ENCODE measurements around the gene CD163.

Gene CD163

DNA sequence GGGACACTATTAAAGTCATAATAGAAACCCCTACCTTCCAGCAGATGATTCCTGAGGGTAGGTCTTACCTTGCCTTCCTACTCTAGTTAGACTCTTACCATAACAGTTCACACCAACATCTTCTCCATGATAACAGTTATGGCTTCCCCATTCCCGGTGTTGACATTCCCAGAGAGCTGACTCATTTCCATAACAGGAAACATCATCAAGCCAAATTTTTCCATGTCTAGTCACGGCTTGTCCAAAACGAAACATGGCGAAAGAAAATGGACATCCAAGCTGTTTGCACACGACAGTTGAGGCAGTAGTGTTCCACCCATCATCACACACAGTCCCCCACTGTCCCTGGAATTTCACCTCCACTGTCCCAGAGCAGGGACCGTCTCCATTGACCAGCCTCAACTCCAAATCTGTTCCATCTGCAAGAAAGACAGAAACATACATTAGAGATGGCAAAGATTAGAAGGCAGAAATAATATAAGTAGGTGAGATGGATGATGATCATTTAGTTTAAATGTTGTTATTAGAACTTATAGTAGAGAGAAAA lies 70.2 kb downstream of the CD163 start:
- H3K9me3 Mint-ChIP-seq = no peaks in the 10 kb centered on the region
- no peak overlapping the region for H3K4me3 Mint-ChIP-seq
- H3K36me3 Mint-ChIP-seq = no peaks in the 10 kb centered on the region
- H3K4me1 Mint-ChIP-seq = no peaks in the 10 kb centered on the region
- ATAC-seq (no peak), DNase-seq (ENCODE audit: low spot score in 2 of 2) (no peak)
- H3K27ac Mint-ChIP-seq = no peak overlapping the region

DNA sequence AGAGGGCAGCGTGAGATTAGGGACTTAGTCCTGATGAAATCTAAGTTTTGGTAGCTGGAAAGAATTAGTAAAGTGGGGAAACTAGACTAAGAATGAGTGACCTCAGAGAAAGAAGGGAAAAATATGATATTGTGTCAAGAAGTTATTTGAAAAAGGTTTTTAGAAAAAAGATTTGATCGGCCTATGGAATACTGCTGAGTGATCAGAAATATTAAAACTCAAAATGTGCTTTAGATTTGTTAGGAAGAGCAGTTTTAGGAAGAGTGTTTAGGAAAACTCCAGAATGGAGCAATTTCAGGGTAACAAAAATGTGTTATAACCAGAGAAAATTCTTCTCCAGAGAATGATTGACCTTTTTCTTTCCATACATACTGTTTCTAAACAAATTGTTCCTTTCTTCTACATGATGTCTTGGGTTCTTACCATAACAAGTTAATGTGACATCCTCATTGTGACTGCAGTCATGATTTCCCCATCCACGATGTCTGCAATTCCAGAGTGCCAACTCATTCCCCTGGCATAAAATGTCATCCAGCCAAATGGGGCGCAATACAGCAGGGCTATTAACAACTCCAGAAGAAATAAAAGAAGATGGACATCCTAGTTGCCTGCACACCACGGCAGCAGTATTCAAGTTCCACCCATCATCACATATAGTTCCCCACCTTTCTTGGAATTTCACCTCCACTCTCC lies 71.4 kb downstream of the CD163 start:
- no peak overlapping the region for H3K4me3 Mint-ChIP-seq
- H3K9me3 Mint-ChIP-seq = no peaks in the 10 kb centered on the region
- no peak overlapping the region for H3K27ac Mint-ChIP-seq
- no peaks in the 10 kb centered on the region for H3K36me3 Mint-ChIP-seq
- H3K4me1 Mint-ChIP-seq = no peaks in the 10 kb centered on the region
- no peak for DNase-seq (ENCODE audit: low spot score in 2 of 2)
- no peak for ATAC-seq

All from stimulated activated effector memory CD8-positive, alpha-beta T cell treated with anti-CD3 and anti-CD28 coated beads, Interleukin-12 subunit alpha, Interleukin-12 subunit beta, amount 100 ng/mL, for 72 hours (primary cell).